OCI-LY1 (cell line): ENCODE results near the gene EVI2B.
"Not testable (repeated sequence)": the region's sequence is repeated elsewhere in the genome, so short reads cannot be mapped to it uniquely, and the experiment has no call there.

ENCODE experiments used
- H2AFZ ChIP-seq: fragments of 200-600 bp; sonication (generic), shearing (Covaris generic); 2 replicates; pipeline ENCODE4 v1.6.0; 2014; ENCODE audit warnings: antibody characterized with exemption, mild to moderate bottlenecking, low read length
- H3F3A ChIP-seq: fragments of 200-600 bp; sonication (generic), shearing (Covaris generic); 2 replicates; pipeline ENCODE4 v1.6.0; 2014; ENCODE audit warnings: mild to moderate bottlenecking, antibody characterized with exemption, low read length, moderate library complexity; ENCODE audit not compliant: insufficient read depth
- H3K27ac ChIP-seq: fragments of 200-600 bp; sonication (generic); 2 replicates; pipeline ENCODE4 v1.5.1; 2014; ENCODE audit warnings: low read length, mixed run types, mild to moderate bottlenecking, low read depth; ENCODE audit not compliant: poor library complexity, severe bottlenecking
- H3K27me3 ChIP-seq: fragments of 200-600 bp; sonication (generic); 2 replicates; pipeline ENCODE4 v1.6.0; 2014; ENCODE audit warnings: antibody characterized with exemption, mild to moderate bottlenecking, low read length, moderate library complexity; ENCODE audit not compliant: insufficient read depth
- H3K36me3 ChIP-seq: fragments of 200-600 bp; sonication (generic); 2 replicates; pipeline ENCODE4 v1.6.1; 2014; ENCODE audit warnings: mild to moderate bottlenecking, antibody characterized with exemption, low read length, moderate library complexity, mixed read lengths; ENCODE audit not compliant: insufficient read depth
- H3K4me1 ChIP-seq: fragments of 200-600 bp; sonication (generic); 2 replicates; pipeline ENCODE4 v1.5.1; 2014; ENCODE audit warnings: mild to moderate bottlenecking, low read length, moderate library complexity; ENCODE audit not compliant: insufficient read depth, severe bottlenecking
- H3K4me2 ChIP-seq: fragments of 200-600 bp; sonication (generic), shearing (Covaris generic); 2 replicates; pipeline ENCODE4 v1.6.1; 2014; ENCODE audit warnings: low read length
- H3K4me3 ChIP-seq: fragments of 200-600 bp; sonication (generic); 2 replicates; pipeline ENCODE4 v1.5.1; 2014; ENCODE audit warnings: low read length, low read depth, mild to moderate bottlenecking, mixed read lengths; ENCODE audit not compliant: poor library complexity, severe bottlenecking
- H3K79me2 ChIP-seq: fragments of 200-600 bp; shearing (Covaris generic); 2 replicates; pipeline ENCODE4 v1.6.1; 2016; ENCODE audit warnings: mixed run types, low read length, mixed read lengths; ENCODE audit not compliant: insufficient read depth
- H3K9ac ChIP-seq: fragments of 200-600 bp; sonication (generic), shearing (Covaris generic); 2 replicates; pipeline ENCODE4 v1.6.1; 2014; ENCODE audit warnings: mild to moderate bottlenecking, low read length, mixed read lengths
- H3K9me2 ChIP-seq: fragments of 200-600 bp; sonication (generic), shearing (Covaris generic); 2 replicates; pipeline ENCODE4 v1.6.1; 2014; ENCODE audit warnings: low read depth, mild to moderate bottlenecking, low read length, mixed read lengths
- H3K9me3 ChIP-seq: fragments of 200-600 bp; shearing (Covaris generic); 2 replicates; pipeline ENCODE4 v1.6.1; 2014; ENCODE audit warnings: low read length, mixed read lengths
- H4K20me1 ChIP-seq: fragments of 200-600 bp; sonication (generic), shearing (Covaris generic); 2 replicates; pipeline ENCODE4 v1.6.0; 2016; ENCODE audit warnings: mild to moderate bottlenecking, low read length; ENCODE audit not compliant: insufficient read depth
- CTCF ChIP-seq: fragments of 200-600 bp; sonication (generic), shearing (Covaris generic); IDR thresholded peaks from 2 replicates; pipeline ENCODE4 v1.5.1; 2017; ENCODE audit warnings: mild to moderate bottlenecking, antibody characterized with exemption, low read length, moderate library complexity, mixed read lengths
- EZH2 ChIP-seq: fragments of 200-600 bp; sonication (generic), shearing (Covaris generic); IDR thresholded peaks from 2 replicates; pipeline ENCODE4 v1.8.0; 2017; ENCODE audit warnings: borderline replicate concordance, mixed run types, mild to moderate bottlenecking, antibody characterized with exemption, low read length, moderate library complexity, mixed read lengths

The EVI2B gene

GRCh38 chr17:31269578-31269983 is 44.3 kb downstream of the EVI2B start:
- Histone ChIP-seq H3K4me2 (no peak overlapping the region), H3K36me3 (0 out of 2 replicates have a peak, but pooled peaks cover 3% of the 10 kb centered on the region)

GRCh38 chr17:31269036-31269577 is 44.7 kb downstream of the EVI2B start:
- Histone ChIP-seq H3K27ac (no peak overlapping the region), H3K9ac (no peak overlapping the region), H3K9me3 (no peaks in the 10 kb centered on the region), H3K4me2 (no peak overlapping the region), H2AFZ (no peak overlapping the region), H3K4me3 (no peak overlapping the region), H4K20me1 (no peaks in the 10 kb centered on the region), H3F3A (no peaks in the 10 kb centered on the region), H3K36me3 (0 out of 2 replicates have a peak, but pooled peaks cover 3% of the 10 kb centered on the region), H3K79me2 (no peaks in the 10 kb centered on the region), H3K9me2 (no peaks in the 10 kb centered on the region), H3K27me3 (no peaks in the 10 kb centered on the region), H3K4me1 (no peaks in the 10 kb centered on the region)
- no peak for TF ChIP-seq CTCF
- no peak for TF ChIP-seq EZH2

More at GRCh38 chr17:31269578-31269983, 44.3 kb downstream of the EVI2B start:
- H3K4me3 ChIP-seq, result no peak overlapping the region
- H3K9me3 ChIP-seq, result no peaks in the 10 kb centered on the region
- H3K27me3 ChIP-seq, result no peaks in the 10 kb centered on the region
- no peaks in the 10 kb centered on the region for H3K79me2 ChIP-seq
- no peak overlapping the region for H3K27ac ChIP-seq
- no peaks in the 10 kb centered on the region for H3K4me1 ChIP-seq
- no peaks in the 10 kb centered on the region for H4K20me1 ChIP-seq
- TF ChIP-seq CTCF, result no peak
- TF ChIP-seq EZH2, result no peak
- H3F3A ChIP-seq, result no peaks in the 10 kb centered on the region
- H2AFZ ChIP-seq, result no peak overlapping the region
- no peak overlapping the region for H3K9ac ChIP-seq
- no peaks in the 10 kb centered on the region for H3K9me2 ChIP-seq

GRCh38 chr17:31266042-31266441 is 47.8 kb downstream of the EVI2B start:
- Histone ChIP-seq H3K27me3 (no peaks in the 10 kb centered on the region), H2AFZ (no peak overlapping the region), H3K4me3 (no peak overlapping the region), H3K4me1 (no peaks in the 10 kb centered on the region), H3K9me3 (no peaks in the 10 kb centered on the region), H3K36me3 (peaks cover 6% of the 10 kb centered on the region; the same call in 1 of the 2 replicates), H4K20me1 (no peaks in the 10 kb centered on the region), H3K79me2 (no peaks in the 10 kb centered on the region), H3K4me2 (no peak overlapping the region), H3K27ac (no peak overlapping the region), H3F3A (no peaks in the 10 kb centered on the region), H3K9me2 (no peaks in the 10 kb centered on the region), H3K9ac (no peak overlapping the region)
- TF ChIP-seq CTCF, result peak; percentile 61; the same call in 1 of the 2 replicates
- no peak for TF ChIP-seq EZH2

DNA sequence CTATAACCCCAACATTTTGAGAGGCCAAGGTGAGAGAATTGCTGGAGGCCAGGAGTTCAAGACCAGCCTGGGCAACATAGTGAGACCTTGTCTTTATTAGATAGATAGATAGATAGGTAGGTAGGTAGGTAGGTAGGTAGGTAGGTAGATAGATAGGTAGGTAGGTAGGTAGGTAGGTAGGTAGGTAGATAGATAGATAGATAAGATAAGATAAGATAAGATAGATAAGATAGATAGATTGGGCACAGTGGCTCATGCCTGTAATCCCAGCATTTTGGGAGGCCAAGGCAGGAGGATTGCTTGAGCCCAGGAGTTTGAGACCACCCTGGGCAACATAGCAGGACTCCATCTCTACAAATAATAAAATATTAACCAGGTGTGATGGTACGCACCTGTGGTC is 50.9 kb downstream of the EVI2B start:
- not testable (repeated sequence) for H3K27ac ChIP-seq, H3K9ac ChIP-seq, H3K4me1 ChIP-seq, H2AFZ ChIP-seq, H3K9me2 ChIP-seq, H3K4me2 ChIP-seq, H3K79me2 ChIP-seq, H3K9me3 ChIP-seq, H3K4me3 ChIP-seq, H3F3A ChIP-seq, H3K27me3 ChIP-seq, H4K20me1 ChIP-seq
- peaks cover 12% of the 10 kb centered on the region; the same call in 1 of the 2 replicates for H3K36me3 ChIP-seq
